ENCODE data around the gene CAMK1D.

Gene CAMK1D

GRCh38 chr10:12634621-12634931 lies 285.2 kb downstream of the CAMK1D start (continued):
- TF ChIP-seq ZNF202 (tag by site-specific recombination; IDR thresholded peaks at IDR 0.05; ENCODE audit: borderline replicate concordance) (no peak), ZSCAN23 (tag by site-specific recombination; IDR thresholded peaks at IDR 0.05) (no peak), ZFP3 (tag by site-specific recombination; IDR thresholded peaks at IDR 0.05; ENCODE audit: low read depth) (no peak)
- TF ChIP-seq, protein P1, sequence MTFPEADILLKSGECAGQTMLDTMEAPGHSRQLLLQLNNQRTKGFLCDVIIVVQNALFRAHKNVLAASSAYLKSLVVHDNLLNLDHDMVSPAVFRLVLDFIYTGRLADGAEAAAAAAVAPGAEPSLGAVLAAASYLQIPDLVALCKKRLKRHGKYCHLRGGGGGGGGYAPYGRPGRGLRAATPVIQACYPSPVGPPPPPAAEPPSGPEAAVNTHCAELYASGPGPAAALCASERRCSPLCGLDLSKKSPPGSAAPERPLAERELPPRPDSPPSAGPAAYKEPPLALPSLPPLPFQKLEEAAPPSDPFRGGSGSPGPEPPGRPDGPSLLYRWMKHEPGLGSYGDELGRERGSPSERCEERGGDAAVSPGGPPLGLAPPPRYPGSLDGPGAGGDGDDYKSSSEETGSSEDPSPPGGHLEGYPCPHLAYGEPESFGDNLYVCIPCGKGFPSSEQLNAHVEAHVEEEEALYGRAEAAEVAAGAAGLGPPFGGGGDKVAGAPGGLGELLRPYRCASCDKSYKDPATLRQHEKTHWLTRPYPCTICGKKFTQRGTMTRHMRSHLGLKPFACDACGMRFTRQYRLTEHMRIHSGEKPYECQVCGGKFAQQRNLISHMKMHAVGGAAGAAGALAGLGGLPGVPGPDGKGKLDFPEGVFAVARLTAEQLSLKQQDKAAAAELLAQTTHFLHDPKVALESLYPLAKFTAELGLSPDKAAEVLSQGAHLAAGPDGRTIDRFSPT (tag by site-specific recombination; IDR thresholded peaks at IDR 0.05): no peak

- H3K4me1 ChIP-seq (ENCODE audit: control insufficient read depth, insufficient read depth, low read length): peaks cover 8% of the 10 kb centered on the region
- H3K27ac ChIP-seq (ENCODE audit: extremely low read depth, low read depth, low read length): no peak overlapping the region
- H3K9me3 ChIP-seq (ENCODE audit: control insufficient read depth, insufficient read depth, low read depth, low read length): no peaks in the 10 kb centered on the region
- POLR2A ChIA-PET: no interaction called here
- CTCF ChIA-PET: interaction anchor here (1.3 kb wide), 1 partner anchor 370 kb away, joined by 3 read pairs; no protein-coding TSS in a partner anchor
- H3K36me3 ChIP-seq (ENCODE audit: control insufficient read depth in 2 of 2, insufficient read depth in 1 of 2, low read length in 2 of 2): no peaks in the 10 kb centered on the region
- no peak overlapping the region for H3K4me3 ChIP-seq (ENCODE audit: low read depth, low read length)
- TF ChIP-seq ZFP41 (tag by site-specific recombination; IDR thresholded peaks at IDR 0.05; ENCODE audit: borderline replicate concordance): no peak
- no peak for TF ChIP-seq ZNF140 (tag by site-specific recombination; IDR thresholded peaks at IDR 0.05)
- no peak for TF ChIP-seq ZNF148 (tag by site-specific recombination; IDR thresholded peaks at IDR 0.05; ENCODE audit: borderline replicate concordance)
- peak; percentile 70 for TF ChIP-seq ZNF692 (tag by site-specific recombination; IDR thresholded peaks at IDR 0.05)
- TF ChIP-seq, protein P2, sequence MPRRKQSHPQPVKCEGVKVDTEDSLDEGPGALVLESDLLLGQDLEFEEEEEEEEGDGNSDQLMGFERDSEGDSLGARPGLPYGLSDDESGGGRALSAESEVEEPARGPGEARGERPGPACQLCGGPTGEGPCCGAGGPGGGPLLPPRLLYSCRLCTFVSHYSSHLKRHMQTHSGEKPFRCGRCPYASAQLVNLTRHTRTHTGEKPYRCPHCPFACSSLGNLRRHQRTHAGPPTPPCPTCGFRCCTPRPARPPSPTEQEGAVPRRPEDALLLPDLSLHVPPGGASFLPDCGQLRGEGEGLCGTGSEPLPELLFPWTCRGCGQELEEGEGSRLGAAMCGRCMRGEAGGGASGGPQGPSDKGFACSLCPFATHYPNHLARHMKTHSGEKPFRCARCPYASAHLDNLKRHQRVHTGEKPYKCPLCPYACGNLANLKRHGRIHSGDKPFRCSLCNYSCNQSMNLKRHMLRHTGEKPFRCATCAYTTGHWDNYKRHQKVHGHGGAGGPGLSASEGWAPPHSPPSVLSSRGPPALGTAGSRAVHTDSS (tag by site-specific recombination; IDR thresholded peaks at IDR 0.05): no peak
- no peak for TF ChIP-seq HOXC10 (CRISPR knock-in tag; IDR thresholded peaks at IDR 0.05)
- no peak for TF ChIP-seq ZNF302 (tag by site-specific recombination; IDR thresholded peaks at IDR 0.05; ENCODE audit: low read depth)
- TF ChIP-seq, protein P3, sequence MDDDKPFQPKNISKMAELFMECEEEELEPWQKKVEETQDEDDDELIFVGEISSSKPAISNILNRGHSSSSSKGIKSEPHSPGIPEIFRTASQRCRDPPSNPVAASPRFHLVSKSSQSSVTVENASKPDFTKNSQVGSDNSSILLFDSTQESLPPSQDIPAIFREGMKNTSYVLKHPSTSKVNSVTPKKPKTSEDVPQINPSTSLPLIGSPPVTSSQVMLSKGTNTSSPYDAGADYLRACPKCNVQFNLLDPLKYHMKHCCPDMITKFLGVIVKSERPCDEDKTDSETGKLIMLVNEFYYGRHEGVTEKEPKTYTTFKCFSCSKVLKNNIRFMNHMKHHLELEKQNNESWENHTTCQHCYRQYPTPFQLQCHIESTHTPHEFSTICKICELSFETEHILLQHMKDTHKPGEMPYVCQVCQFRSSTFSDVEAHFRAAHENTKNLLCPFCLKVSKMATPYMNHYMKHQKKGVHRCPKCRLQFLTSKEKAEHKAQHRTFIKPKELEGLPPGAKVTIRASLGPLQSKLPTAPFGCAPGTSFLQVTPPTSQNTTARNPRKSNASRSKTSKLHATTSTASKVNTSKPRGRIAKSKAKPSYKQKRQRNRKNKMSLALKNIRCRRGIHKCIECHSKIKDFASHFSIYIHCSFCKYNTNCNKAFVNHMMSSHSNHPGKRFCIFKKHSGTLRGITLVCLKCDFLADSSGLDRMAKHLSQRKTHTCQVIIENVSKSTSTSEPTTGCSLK (tag by site-specific recombination; IDR thresholded peaks at IDR 0.05): no peak
- no peak for TF ChIP-seq ZNF157 (tag by site-specific recombination; IDR thresholded peaks at IDR 0.05)
- TF ChIP-seq ZNF610 (tag by site-specific recombination; IDR thresholded peaks at IDR 0.05; ENCODE audit: borderline replicate concordance): no peak
- peak; percentile 85 for TF ChIP-seq ZFP69B (tag by site-specific recombination; IDR thresholded peaks at IDR 0.05)
- TF ChIP-seq, protein P4, sequence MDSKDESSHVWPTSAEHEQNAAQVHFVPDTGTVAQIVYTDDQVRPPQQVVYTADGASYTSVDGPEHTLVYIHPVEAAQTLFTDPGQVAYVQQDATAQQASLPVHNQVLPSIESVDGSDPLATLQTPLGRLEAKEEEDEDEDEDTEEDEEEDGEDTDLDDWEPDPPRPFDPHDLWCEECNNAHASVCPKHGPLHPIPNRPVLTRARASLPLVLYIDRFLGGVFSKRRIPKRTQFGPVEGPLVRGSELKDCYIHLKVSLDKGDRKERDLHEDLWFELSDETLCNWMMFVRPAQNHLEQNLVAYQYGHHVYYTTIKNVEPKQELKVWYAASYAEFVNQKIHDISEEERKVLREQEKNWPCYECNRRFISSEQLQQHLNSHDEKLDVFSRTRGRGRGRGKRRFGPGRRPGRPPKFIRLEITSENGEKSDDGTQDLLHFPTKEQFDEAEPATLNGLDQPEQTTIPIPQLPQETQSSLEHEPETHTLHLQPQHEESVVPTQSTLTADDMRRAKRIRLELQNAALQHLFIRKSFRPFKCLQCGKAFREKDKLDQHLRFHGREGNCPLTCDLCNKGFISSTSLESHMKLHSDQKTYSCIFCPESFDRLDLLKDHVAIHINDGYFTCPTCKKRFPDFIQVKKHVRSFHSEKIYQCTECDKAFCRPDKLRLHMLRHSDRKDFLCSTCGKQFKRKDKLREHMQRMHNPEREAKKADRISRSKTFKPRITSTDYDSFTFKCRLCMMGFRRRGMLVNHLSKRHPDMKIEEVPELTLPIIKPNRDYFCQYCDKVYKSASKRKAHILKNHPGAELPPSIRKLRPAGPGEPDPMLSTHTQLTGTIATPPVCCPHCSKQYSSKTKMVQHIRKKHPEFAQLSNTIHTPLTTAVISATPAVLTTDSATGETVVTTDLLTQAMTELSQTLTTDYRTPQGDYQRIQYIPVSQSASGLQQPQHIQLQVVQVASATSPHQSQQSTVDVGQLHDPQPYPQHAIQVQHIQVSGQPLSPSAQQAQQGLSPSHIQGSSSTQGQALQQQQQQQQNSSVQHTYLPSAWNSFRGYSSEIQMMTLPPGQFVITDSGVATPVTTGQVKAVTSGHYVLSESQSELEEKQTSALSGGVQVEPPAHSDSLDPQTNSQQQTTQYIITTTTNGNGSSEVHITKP (tag by site-specific recombination; IDR thresholded peaks at IDR 0.05): peak; percentile 43
- TF ChIP-seq, protein P5, sequence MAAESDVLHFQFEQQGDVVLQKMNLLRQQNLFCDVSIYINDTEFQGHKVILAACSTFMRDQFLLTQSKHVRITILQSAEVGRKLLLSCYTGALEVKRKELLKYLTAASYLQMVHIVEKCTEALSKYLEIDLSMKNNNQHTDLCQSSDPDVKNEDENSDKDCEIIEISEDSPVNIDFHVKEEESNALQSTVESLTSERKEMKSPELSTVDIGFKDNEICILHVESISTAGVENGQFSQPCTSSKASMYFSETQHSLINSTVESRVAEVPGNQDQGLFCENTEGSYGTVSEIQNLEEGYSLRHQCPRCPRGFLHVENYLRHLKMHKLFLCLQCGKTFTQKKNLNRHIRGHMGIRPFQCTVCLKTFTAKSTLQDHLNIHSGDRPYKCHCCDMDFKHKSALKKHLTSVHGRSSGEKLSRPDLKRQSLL (tag by site-specific recombination; IDR thresholded peaks at IDR 0.05): no peak
- no peak for TF ChIP-seq PRDM6 (tag by site-specific recombination; IDR thresholded peaks at IDR 0.05)
- no peak for TF ChIP-seq KLF16 (tag by site-specific recombination; IDR thresholded peaks at IDR 0.05)
- TF ChIP-seq ZNF433 (tag by site-specific recombination; IDR thresholded peaks at IDR 0.05; ENCODE audit: low read depth): no peak
Measured at GRCh38 chr10:12635127-12635541, 285.8 kb downstream of the CAMK1D start.

Measured in HEK293 (cell line).